Middle frontal gyrus (tissue), 1 donor: ENCODE measurements around the gene LIMA1.
A peak's percentile ranks its signal among the peaks of the same experiment; 100 is the strongest.
"Not testable (repeated sequence)": the region's sequence is repeated elsewhere in the genome, so short reads cannot be mapped to it uniquely, and the experiment has no call there.

Experiments used
- DNase-seq: peaks from one replicate; pipeline ENCODE4 v3.0.0-alpha.2; 2015; ENCODE audit warnings: low spot score; ENCODE audit errors: extremely low spot score

LIMA1 gene

DNA sequence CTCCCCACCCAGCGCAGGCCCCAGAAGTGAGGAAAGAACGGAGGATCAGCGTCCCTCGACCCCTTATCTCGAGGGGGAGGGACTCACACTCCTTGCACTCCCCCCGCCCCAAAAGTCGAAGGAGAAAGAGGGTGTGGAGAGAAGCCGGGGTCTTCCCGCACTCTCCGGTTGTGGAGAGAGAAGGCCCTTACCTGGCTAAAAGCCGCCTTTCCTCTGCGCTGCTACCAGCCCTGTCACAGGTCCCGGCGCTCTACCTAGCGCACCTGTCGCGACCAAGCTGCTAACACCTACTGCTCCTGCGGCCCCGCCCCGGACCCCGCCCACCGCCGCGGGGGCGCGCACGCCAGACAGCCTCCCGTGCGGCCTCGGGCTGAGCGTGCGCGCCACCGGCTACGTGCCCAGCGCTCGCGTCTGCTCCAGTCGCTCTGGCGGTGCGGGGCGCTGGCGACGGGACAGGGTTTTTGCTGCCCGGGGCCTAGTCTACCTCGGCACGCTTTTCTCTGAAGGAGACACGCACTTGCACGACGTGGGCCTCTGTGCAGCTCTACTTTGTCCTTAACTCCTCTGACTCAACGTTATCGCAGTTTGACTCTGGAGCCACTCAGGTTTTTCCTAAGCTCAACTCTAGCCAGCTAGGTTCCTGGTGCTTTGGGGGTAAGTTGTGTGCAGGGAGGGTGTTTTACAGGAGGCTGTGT, at the start of gene LIMA1:
Gene LIMA1, minus strand, starts transcription at position 292 of the 695 bp plus-strand sequence. CDS start 34,769 bp downstream, outside the sequence.
- peak; percentile 88 for DNase-seq

- DNase-seq = no peak
These were observed 48.4 kb upstream of the LIMA1 start for GRCh38 chr12:50331745-50332144.

DNA sequence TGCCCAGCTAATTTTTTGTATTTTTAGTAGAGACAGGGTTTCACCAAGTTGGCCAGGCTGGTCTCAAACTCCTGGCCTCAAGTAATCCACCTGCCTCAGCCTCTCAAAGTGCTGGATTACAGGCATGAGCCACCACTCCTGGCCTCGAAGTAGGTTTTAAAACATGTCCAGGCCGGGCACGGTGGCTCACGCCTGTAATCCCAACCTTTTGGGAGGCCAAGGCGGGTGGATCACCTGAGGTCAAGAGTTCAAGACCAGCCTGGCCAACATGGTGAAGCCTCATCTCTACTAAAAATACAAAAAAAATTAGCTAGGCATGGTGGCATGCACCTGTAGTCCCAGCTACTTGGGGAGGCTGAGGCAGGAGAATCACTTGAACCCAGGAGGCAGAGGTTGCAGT, 45.3 kb upstream of the LIMA1 start:
- not testable (repeated sequence) for DNase-seq

- DNase-seq = no peak
These were observed 43.4 kb upstream of the LIMA1 start for GRCh38 chr12:50326590-50327284.

- no peak for DNase-seq
These were observed 42.6 kb upstream of the LIMA1 start for GRCh38 chr12:50325890-50326391.

GRCh38 chr12:50324770-50325169, 41.5 kb upstream of the LIMA1 start:
- not testable (repeated sequence) for DNase-seq

- not testable (repeated sequence) for DNase-seq
These were observed 40.8 kb upstream of the LIMA1 start for GRCh38 chr12:50324077-50324476.

DNA sequence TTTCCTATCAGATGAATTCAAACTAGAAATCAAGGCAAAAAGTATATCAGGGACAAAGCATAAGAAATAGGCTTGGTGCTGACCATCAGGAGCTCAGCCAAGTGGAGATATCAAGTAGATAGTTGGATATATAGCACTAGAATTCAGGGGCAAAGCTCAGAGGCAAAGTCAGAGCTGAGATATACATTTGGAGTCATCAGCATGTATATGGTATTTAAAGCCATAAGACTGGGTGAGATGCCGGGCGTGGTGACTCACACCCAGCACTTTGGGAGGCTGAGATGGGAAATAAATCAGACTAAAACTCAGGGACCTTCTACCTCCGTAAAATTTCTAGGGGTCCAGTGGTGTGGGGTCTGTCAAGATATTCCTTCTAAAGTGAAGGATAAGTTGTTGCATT, 38.9 kb upstream of the LIMA1 start:
- DNase-seq = no peak

- no peak for DNase-seq
These were observed 33.9 kb upstream of the LIMA1 start for GRCh38 chr12:50317203-50317602.

- no peak for DNase-seq
These were observed 32.5 kb upstream of the LIMA1 start for GRCh38 chr12:50315803-50316202.

GRCh38 chr12:50314636-50315312, 31.5 kb upstream of the LIMA1 start:
- DNase-seq = no peak

- DNase-seq = not testable (repeated sequence)
These were observed 30.7 kb upstream of the LIMA1 start for GRCh38 chr12:50313971-50314370.

GRCh38 chr12:50313256-50313931, 30.1 kb upstream of the LIMA1 start:
- DNase-seq = no peak

- DNase-seq = not testable (repeated sequence)
These were observed 28.7 kb upstream of the LIMA1 start for GRCh38 chr12:50311858-50312609.

- DNase-seq = no peak
These were observed 26.6 kb upstream of the LIMA1 start for GRCh38 chr12:50309950-50310349.

DNA sequence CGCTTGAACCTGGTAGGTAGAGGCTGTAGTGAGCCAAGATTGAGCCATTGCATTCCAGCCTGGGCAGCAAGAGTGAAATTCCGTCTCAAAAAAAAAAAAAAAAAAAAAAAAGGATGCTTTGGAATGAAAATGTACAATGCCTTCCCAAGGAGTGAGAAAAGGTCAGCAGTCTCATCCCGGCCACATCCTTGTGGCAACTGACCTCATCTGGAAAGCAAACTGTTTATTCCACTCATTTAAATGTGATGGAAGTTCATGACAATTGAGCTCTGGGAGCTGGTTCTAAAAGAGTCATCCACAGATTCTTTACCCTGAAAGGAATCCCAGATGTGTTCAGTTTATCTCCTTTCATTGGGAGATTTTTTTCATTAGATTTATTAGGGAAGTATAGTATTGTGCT, 19.4 kb upstream of the LIMA1 start:
- DNase-seq = no peak

DNA sequence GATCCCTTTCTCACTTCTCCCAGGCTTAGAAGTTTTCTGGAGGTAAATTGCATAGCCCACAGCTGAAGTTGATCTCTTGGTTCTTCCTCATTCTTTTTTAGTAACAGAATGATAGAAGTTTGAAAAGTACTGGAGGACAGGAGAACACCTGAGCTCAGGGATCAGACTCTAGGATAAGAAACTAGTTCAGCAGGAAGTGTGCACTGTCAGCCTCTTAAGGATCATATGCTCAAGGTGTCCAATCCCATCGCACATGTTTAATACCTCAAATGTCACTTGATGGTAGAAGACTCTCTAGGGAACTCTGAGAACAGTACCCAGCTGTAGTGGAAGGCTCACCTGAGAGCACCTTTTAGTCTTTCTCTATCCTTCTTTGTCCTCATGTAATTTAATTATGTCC, 14.7 kb upstream of the LIMA1 start:
- no peak for DNase-seq

GRCh38 chr12:50297027-50297426, 13.7 kb upstream of the LIMA1 start:
- no peak for DNase-seq

- DNase-seq = no peak
These were observed 13.2 kb upstream of the LIMA1 start for GRCh38 chr12:50296554-50296953.

- no peak for DNase-seq
These were observed 8.1 kb upstream of the LIMA1 start for GRCh38 chr12:50291377-50291776.

DNA sequence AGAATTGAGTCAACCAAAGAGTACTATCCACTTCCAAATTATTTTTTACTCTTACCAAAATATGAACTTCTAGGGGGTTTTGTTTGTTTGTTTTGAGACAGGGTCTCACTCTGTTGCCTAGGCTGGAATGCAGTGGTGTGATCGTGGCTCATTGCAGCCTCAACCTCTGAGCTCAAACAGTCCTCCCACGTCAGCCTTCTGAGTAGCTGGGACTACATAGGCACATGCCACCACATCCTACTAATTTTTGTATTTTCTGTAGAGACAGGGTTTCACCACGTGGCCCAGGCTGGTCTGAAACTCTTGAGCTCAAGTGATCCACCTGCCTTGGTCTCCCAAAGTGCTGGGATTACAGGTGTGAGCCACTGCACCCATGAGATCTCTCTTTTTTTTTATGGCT, 7.4 kb upstream of the LIMA1 start:
- DNase-seq = not testable (repeated sequence)
